ENCODE measurements around the gene RIMS1.

- TF ChIP-seq CTCF (conservative IDR thresholded peaks at IDR 0.05; ENCODE audit: low read depth, low read length): no peak
- no peak for TF ChIP-seq EZH2 (IDR thresholded peaks at IDR 0.05; ENCODE audit: low read length, unreplicated experiment)
Observed at GRCh38 chr6:71879016-71879415, 7.3 kb upstream of the RIMS1 start.

Measured in PC-3 (cell line).